Measurements from ENCODE around the gene ABI1. TPM values are rescaled to one million over a fixed set of nuclear protein-coding genes. Genes with fewer than 3 reads are reported as not detected.

Gene ABI1
- total RNA-seq, 1 donor = 57.9 TPM

DNA sequence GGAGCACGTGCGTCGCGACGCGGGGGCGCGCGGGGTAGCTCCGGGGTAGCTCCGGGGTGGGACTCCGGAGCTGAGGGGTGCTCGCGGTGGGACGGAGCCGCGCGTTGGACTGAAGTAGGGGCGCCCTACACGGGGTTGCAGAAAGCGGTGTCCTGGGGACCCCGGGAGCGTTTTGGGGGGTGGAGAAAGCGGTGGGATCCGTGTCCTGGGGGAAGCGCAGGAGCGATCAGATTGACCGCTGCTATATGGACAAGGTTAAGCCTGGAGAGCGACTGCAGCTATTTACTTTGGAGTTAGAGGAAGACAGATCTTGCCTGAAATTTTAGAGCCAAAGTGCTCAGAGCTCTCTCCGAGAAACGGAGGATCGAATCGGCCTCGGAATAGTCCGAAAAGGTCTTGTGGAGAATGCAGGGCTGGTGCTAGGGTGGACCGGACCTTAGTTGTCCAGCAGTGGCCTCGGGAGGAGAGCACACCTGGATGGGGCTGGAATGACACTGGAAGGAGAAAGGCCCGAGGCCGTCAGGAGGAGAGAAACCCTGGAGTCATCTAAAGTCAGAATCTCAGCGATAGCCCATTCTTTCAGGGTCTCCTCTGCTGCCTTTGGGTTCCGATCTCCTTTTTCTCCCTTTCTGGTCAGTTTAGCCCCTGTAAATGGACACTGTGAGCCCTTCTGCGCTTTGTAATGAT is 162.7 kb downstream of the ABI1 start:
- TF ChIP-seq, protein P1, sequence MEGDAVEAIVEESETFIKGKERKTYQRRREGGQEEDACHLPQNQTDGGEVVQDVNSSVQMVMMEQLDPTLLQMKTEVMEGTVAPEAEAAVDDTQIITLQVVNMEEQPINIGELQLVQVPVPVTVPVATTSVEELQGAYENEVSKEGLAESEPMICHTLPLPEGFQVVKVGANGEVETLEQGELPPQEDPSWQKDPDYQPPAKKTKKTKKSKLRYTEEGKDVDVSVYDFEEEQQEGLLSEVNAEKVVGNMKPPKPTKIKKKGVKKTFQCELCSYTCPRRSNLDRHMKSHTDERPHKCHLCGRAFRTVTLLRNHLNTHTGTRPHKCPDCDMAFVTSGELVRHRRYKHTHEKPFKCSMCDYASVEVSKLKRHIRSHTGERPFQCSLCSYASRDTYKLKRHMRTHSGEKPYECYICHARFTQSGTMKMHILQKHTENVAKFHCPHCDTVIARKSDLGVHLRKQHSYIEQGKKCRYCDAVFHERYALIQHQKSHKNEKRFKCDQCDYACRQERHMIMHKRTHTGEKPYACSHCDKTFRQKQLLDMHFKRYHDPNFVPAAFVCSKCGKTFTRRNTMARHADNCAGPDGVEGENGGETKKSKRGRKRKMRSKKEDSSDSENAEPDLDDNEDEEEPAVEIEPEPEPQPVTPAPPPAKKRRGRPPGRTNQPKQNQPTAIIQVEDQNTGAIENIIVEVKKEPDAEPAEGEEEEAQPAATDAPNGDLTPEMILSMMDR (IDR thresholded peaks at IDR 0.05; ENCODE audit: insufficient read depth, low read depth, low read length) = no peak
- DNase-seq (ENCODE audit: low read depth) = no peak

DNA sequence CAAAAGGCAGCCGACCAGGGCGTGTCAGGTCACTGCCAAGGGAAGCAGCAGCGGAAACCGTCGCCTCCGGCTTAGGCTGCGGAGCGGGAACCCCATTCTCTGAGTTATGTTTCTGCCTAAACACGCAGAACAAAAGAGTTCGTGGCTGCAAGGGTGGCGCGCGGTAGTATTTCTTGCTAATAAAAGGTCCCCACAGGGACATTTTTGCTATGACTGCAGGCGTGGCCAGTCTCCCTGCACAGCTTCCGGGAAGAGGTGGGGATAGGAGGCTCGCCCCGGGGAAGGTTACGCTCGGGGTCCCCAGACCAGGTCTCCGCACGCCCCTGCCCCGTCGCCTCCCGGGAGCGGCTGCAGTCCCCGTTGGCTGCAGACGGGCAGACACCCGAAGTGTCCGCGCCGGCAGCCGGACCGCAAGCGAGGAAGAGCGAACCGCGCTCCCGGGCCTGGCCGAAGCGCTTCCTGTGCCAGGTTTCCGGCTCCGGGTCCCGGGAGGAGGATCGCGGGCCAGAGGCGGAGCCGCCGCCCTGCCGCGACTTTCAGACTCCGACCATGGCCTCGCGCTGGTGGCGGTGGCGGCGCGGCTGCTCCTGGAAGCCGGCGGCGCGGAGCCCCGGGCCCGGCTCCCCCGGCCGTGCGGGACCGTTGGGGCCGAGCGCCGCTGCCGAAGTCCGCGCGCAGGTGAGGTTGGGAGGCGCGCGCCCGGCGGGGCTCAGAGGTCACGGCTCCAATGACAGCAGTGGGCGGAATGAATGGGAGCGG is 163.4 kb downstream of the ABI1 start, which contains the start of gene PDSS1:
TSS of gene PDSS1 (plus strand) at position 539 of the 759 bp plus-strand sequence. CDS start at position 550, 11 bp downstream.
- TF ChIP-seq, protein P1 (IDR thresholded peaks at IDR 0.05; ENCODE audit: insufficient read depth, low read depth, low read length) = no peak
- DNase-seq (ENCODE audit: low read depth) = peak; percentile 55
- peak within 1 kb of the TSS; percentile 95 for H3K4me3 ChIP-seq (ENCODE audit: low read depth, low read length)

More for the DNA sequence above, 162.7 kb downstream of the ABI1 start:
- H3K4me3 ChIP-seq (ENCODE audit: low read depth, low read length) = peak overlapping the region; percentile 95

DNA sequence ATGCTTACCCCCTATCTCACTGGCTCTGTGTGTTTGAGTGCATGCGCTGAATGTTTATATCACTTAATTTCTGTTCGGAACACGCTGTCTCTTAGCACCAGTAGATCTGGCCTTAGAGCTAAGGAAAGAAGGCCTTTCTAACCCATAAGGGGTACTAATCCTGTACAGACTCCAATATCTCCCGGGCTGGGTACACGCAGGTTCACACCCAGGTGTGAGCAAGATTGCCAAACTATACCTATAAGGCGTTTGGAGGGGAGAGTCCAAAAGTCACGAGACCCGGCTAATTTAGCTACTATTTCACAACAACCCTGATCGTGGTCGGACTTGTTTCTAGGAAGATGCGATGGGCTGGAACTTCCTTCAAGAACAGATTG is 164.0 kb downstream of the ABI1 start:
- DNase-seq (ENCODE audit: low read depth) = peak; percentile 72
- peak overlapping the region; percentile 95 for H3K4me3 ChIP-seq (ENCODE audit: low read depth, low read length)
- TF ChIP-seq, protein P1 (IDR thresholded peaks at IDR 0.05; ENCODE audit: insufficient read depth, low read depth, low read length) = no peak

Small RNAs within 50 kb of the gene (small RNA-seq; reads per million reads assigned to genes)
- gene RF00191 = not detected
- gene RNU6-946P = not detected

Other genes with a start within 250 kb of the ABI1 start
- 4.2 and 6.0 TPM in 2 replicates for gene PDSS1, start 163.3 kb downstream of the ABI1 start, total RNA-seq
- gene ANKRD26, start 239.5 kb upstream of the ABI1 start, total RNA-seq = 9.3 and 16.8 TPM in 2 replicates